A549 (cell line): ENCODE results near the gene RPL18. TPM values are rescaled to one million over a fixed set of nuclear protein-coding genes. Genes with fewer than 3 reads are reported as not detected.

Experiments used
- ATAC-seq, 2 experiments: fragments of 200-7000 bp in 1 of 2; fragments of >200 bp in 1 of 2; cut with Nextera tagmentation in 1 of 2; cut with Tn5 transposase in 1 of 2; 3 replicates each; pipeline versions ENCODE4 v1.8.0 to v1.9.1; 2018 to 2020; ENCODE audit warnings: mild to moderate bottlenecking in 1 of 2, moderate library complexity in 1 of 2
- CTCF ChIA-PET: fragments of 300-600 bp; sonication (Branson Sonifier 250); formaldehyde crosslinking; extraction: SDS; loops from one replicate; lab custom pipeline; 2021; ENCODE audit warnings: antibody characterized with exemption, inconsistent platforms; lab: Yijun Ruan, JAX
- POLR2A ChIA-PET: fragments of 350-600 bp; formaldehyde crosslinking; extraction: SDS; loops from one replicate; lab custom pipeline; 2021; ENCODE audit warnings: antibody characterized with exemption, inconsistent platforms; lab: Yijun Ruan, JAX
- DNase-seq, 2 experiments: peaks; one replicate each; pipeline versions ENCODE4 v3.0.0 to v3.0.0-alpha.2; 2011 to 2016; ENCODE audit warnings: low read depth in 1 of 2, low spot score in 1 of 2
- FAIRE-seq: peaks from 2 replicates; lab custom pipeline; 2011; peaks lifted over from hg19 to GRCh38; lab: Jason Lieb, UNC
- H3K27ac ChIP-seq, 2 experiments: fragments of >200 bp; sonication (Bioruptor Twin); formaldehyde crosslinking; 3 replicates each; pipeline ENCODE4 v1.5.1; 2016 to 2017
- H3K4me1 ChIP-seq: fragments of >200 bp; sonication (Bioruptor Twin); formaldehyde crosslinking; 3 replicates; pipeline ENCODE4 v1.6.1; 2016
- H3K4me2 ChIP-seq: fragments of >200 bp; sonication (Bioruptor Twin); formaldehyde crosslinking; 3 replicates; pipeline ENCODE4 v1.6.1; 2016
- H3K4me3 ChIP-seq: fragments of >200 bp; sonication (Bioruptor Twin); formaldehyde crosslinking; 3 replicates; pipeline ENCODE4 v1.5.1; 2016
- H3K9me3 ChIP-seq: fragments of >200 bp; sonication (Bioruptor Twin); formaldehyde crosslinking; 3 replicates; pipeline ENCODE4 v1.6.1; 2016
- BHLHE40 ChIP-seq: IDR thresholded peaks from 2 replicates; pipeline ENCODE4 v1.6.1; 2012; ENCODE audit warnings: low read depth, low read length, inconsistent platforms
- EP300 ChIP-seq, 2 experiments: fragments of >200 bp; sonication (Bioruptor Twin); formaldehyde crosslinking; IDR thresholded peaks; 2 replicates in 1 of 2; 3 replicates in 1 of 2; pipeline ENCODE4 v1.6.1; 2016 to 2017
- HEYL ChIP-seq: fragments of 250-450 bp; sonication (Bioruptor Pico); IDR thresholded peaks from 2 replicates; pipeline ENCODE4 v1.8.0; 2021; ENCODE audit warnings: mild to moderate bottlenecking, moderate library complexity
- HOXA7 ChIP-seq: fragments of 250-450 bp; sonication (Bioruptor Pico); IDR thresholded peaks from 2 replicates; pipeline ENCODE4 v1.5.0; 2020; ENCODE audit warnings: mild to moderate bottlenecking, moderate library complexity
- MAFK ChIP-seq: fragments of 450-650 bp; IDR thresholded peaks from 2 replicates; pipeline ENCODE4 v1.6.1; 2014; ENCODE audit not compliant: partially characterized antibody
- NFE2L2 ChIP-seq: fragments of 150-350 bp; conservative IDR thresholded peaks from 2 replicates; pipeline ENCODE4 v1.6.1; 2014; ENCODE audit warnings: low read length
- PHF8 ChIP-seq: fragments of 200-600 bp; sonication (generic); IDR thresholded peaks from 2 replicates; pipeline ENCODE4 v1.6.1; 2016; ENCODE audit warnings: low read depth, mild to moderate bottlenecking, antibody characterized with exemption, moderate library complexity, borderline replicate concordance
- POLR2A ChIP-seq: IDR thresholded peaks from 2 replicates; pipeline ENCODE4 v1.6.1; 2012; ENCODE audit warnings: mild to moderate bottlenecking, low read length
- POLR2AphosphoS2 ChIP-seq: conservative IDR thresholded peaks from 2 replicates; pipeline ENCODE4 v1.6.1; 2012; ENCODE audit warnings: low read length, improper control_type of control experiment, inconsistent platforms
- SREBF2 ChIP-seq: fragments of 450-650 bp; IDR thresholded peaks from 2 replicates; pipeline ENCODE4 v1.6.1; 2014; ENCODE audit warnings: mild to moderate bottlenecking, moderate library complexity
- ZFP36 ChIP-seq: fragments of 450-650 bp; IDR thresholded peaks from 2 replicates; pipeline ENCODE4 v1.6.1; 2014; ENCODE audit warnings: borderline replicate concordance; ENCODE audit not compliant: partially characterized antibody
- WGBS: methylation state at CpG from one replicate; pipeline ENCODE4 v1.1.6; 2017; ENCODE audit errors: missing lambda C conversion rate; 5-methylcytosine and 5-hydroxymethylcytosine counted together
- polyA plus RNA-seq, 4 experiments: library from polyadenylated mRNA; depleted of rRNA in 3 of 4; stranded (reverse); fragments of >200 nt; fragmentation: RNase III in 1 of 4; extraction: RNeasy Plus Mini Kit Qiagen cat#74134 plus additional on column Dnase treatment in 1 of 4; gene quantifications; 2 replicates in 3 of 4; 3 replicates in 1 of 4; pipeline ENCODE4 v1.2.3, GENCODE V29; 2011 to 2017
- TF ChIP-seq, protein P1 (sequence below): fragments of 200-600 bp; sonication (generic); IDR thresholded peaks from 2 replicates; pipeline ENCODE4 v1.6.1; 2016; ENCODE audit warnings: antibody characterized with exemption, mild to moderate bottlenecking, moderate library complexity
- TF ChIP-seq, protein P2 (sequence below): fragments of 450-650 bp; IDR thresholded peaks from 2 replicates; pipeline ENCODE4 v1.6.1; 2014; ENCODE audit warnings: antibody characterized with exemption
- TF ChIP-seq, protein P3 (sequence below): fragments of >200 bp; sonication (Bioruptor Twin); formaldehyde crosslinking; IDR thresholded peaks from 3 replicates; pipeline ENCODE4 v1.6.1; 2016
- TF ChIP-seq, protein P4 (sequence below): fragments of 250-450 bp; sonication (Bioruptor Pico); IDR thresholded peaks from 2 replicates; pipeline ENCODE4 v1.5.0; 2020; ENCODE audit warnings: low read depth, mild to moderate bottlenecking, moderate library complexity

Gene RPL18
- polyA plus RNA-seq, 2 of the 4 experiments (the other 2 are of a cell fraction) = 1,780 to 2,696 TPM

DNA sequence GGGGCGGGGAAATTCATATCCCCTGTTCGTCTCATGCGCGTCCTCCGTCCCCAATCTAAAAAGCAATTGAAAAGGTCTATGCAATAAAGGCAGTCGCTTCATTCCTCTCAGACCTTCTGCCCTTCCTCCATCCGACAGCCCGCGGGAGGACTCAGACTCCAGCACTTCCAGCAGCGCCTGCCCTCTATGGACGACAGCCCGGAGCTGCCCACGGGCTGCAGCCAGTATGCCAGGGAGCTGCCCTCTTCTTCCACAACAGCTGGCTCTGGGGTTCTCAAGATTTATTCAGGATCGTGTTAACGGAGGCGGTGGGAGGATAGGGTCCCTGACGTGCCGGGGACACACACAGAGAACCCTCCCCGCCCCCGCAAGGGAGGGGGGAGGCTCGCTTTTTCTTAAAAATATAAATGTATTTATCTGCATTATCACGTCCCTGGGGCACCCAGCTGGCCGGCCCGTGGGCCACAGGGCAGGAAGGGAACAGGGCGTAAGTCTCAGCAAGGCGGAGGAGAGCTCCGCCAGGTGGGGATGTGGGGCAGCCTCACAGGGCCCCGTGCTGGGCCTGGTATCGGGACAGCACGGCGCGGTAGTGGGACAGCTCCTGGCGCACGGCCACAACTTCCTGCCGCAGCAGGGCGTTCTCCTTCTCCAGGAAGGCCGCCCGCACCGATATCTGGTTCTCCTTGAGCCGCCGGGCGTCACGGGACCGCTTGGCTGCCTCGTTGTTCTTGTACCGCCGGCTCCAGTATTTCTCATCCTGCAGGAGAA lies 11.5 kb upstream of the RPL18 start:
- TF ChIP-seq EP300 (IDR thresholded peaks at IDR 0.05) = no peak
- TF ChIP-seq POLR2A = 0 out of 2 replicates have a peak, but pooled peaks have one; percentile 11
- WGBS = 92% methylated on average over 47 of the region's 47 CpGs
- CTCF ChIA-PET = interaction anchor here (0.5 to 1.6 kb wide), 5 partner anchors 15 to 194 kb away, joined by 3 to 6 read pairs (median 4); partner anchors contain the start of gene CA11
- no peak for FAIRE-seq
- Histone ChIP-seq H3K4me1 (peaks cover 44% of the 10 kb centered on the region), H3K27ac (no peak overlapping the region), H3K4me3 (no peak overlapping the region), H3K4me2 (no peak overlapping the region), H3K9me3 (no peaks in the 10 kb centered on the region)
- DNase-seq = no peak
- no peak for ATAC-seq
- POLR2A ChIA-PET = interaction anchor here (2.7 kb wide), 1 partner anchor 11 kb away, joined by 19 read pairs; the partner anchor contains the start of genes RPL18 and SPHK2

DNA sequence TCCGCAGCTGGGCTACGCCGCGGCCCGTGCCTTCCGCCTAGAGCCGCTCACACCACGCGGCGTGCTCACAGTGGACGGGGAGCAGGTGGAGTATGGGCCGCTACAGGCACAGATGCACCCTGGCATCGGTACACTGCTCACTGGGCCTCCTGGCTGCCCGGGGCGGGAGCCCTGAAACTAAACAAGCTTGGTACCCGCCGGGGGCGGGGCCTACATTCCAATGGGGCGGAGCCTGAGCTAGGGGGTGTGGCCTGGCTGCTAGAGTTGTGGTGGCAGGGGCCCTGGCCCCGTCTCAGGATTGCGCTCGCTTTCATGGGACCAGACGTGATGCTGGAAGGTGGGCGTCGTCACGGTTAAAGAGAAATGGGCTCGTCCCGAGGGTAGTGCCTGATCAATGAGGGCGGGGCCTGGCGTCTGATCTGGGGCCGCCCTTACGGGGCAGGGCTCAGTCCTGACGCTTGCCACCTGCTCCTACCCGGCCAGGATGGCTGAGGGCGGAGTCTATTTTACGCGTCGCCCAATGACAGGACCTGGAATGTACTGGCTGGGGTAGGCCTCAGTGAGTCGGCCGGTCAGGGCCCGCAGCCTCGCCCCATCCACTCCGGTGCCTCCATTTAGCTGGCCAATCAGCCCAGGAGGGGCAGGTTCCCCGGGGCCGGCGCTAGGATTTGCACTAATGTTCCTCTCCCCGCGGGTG lies 10.8 kb upstream of the RPL18 start:
- ChIA-PET POLR2A (interaction anchor here (0.6 to 2.7 kb wide), 2 partner anchors 11 to 15 kb away, joined by 3 to 19 read pairs; partner anchors contain the start of genes FAM83E, RPL18 and SPHK2), CTCF (interaction anchor here (0.5 to 1.6 kb wide), 3 partner anchors 16 to 195 kb away, joined by 3 to 6 read pairs (median 3); partner anchors contain the start of gene CA11)
- 83% methylated on average over 45 of the region's 48 CpGs for WGBS
- H3K4me2 ChIP-seq = no peak overlapping the region
- TF ChIP-seq POLR2AphosphoS2 (no peak), HOXA7 (CRISPR knock-in tag) (peak; percentile 44; the same call in 1 of the 2 replicates), BHLHE40 (no peak), NFE2L2 (no peak), SREBF2 (no peak)
- TF ChIP-seq, protein P1, sequence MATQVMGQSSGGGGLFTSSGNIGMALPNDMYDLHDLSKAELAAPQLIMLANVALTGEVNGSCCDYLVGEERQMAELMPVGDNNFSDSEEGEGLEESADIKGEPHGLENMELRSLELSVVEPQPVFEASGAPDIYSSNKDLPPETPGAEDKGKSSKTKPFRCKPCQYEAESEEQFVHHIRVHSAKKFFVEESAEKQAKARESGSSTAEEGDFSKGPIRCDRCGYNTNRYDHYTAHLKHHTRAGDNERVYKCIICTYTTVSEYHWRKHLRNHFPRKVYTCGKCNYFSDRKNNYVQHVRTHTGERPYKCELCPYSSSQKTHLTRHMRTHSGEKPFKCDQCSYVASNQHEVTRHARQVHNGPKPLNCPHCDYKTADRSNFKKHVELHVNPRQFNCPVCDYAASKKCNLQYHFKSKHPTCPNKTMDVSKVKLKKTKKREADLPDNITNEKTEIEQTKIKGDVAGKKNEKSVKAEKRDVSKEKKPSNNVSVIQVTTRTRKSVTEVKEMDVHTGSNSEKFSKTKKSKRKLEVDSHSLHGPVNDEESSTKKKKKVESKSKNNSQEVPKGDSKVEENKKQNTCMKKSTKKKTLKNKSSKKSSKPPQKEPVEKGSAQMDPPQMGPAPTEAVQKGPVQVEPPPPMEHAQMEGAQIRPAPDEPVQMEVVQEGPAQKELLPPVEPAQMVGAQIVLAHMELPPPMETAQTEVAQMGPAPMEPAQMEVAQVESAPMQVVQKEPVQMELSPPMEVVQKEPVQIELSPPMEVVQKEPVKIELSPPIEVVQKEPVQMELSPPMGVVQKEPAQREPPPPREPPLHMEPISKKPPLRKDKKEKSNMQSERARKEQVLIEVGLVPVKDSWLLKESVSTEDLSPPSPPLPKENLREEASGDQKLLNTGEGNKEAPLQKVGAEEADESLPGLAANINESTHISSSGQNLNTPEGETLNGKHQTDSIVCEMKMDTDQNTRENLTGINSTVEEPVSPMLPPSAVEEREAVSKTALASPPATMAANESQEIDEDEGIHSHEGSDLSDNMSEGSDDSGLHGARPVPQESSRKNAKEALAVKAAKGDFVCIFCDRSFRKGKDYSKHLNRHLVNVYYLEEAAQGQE = no peak
- H3K27ac ChIP-seq = no peak overlapping the region
- ATAC-seq (0 out of 6 replicates have a peak, but pooled peaks of 1 of the 2 experiments have one; percentile 0), DNase-seq (no peak), FAIRE-seq (no peak)
- H3K9me3 ChIP-seq = no peaks in the 10 kb centered on the region
- peaks cover 40% of the 10 kb centered on the region for H3K4me1 ChIP-seq
- H3K4me3 ChIP-seq = no peak overlapping the region

DNA sequence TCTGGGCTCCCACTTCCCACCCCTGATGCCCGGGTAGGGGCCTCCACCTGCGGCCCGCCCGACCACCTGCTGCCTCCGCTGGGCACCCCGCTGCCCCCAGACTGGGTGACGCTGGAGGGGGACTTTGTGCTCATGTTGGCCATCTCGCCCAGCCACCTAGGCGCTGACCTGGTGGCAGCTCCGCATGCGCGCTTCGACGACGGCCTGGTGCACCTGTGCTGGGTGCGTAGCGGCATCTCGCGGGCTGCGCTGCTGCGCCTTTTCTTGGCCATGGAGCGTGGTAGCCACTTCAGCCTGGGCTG lies 10.3 kb upstream of the RPL18 start:
- WGBS = 98% methylated on average over 17 of the region's 22 CpGs
- Histone ChIP-seq H3K27ac (no peak overlapping the region), H3K4me3 (no peak overlapping the region), H3K4me2 (no peak overlapping the region), H3K4me1 (peaks cover 41% of the 10 kb centered on the region), H3K9me3 (no peaks in the 10 kb centered on the region)
- ChIA-PET POLR2A (interaction anchor here (2.6 kb wide), 1 partner anchor 10 kb away, joined by 22 read pairs; the partner anchor contains the start of genes RPL18 and SPHK2), CTCF (interaction anchor here (1.5 to 2.7 kb wide), 2 partner anchors 11 to 139 kb away, joined by 3 to 8 read pairs; partner anchors contain the start of genes RPL18 and SPHK2)
- DNase-seq (no peak), FAIRE-seq (no peak), ATAC-seq (no peak)
- TF ChIP-seq, protein P2, sequence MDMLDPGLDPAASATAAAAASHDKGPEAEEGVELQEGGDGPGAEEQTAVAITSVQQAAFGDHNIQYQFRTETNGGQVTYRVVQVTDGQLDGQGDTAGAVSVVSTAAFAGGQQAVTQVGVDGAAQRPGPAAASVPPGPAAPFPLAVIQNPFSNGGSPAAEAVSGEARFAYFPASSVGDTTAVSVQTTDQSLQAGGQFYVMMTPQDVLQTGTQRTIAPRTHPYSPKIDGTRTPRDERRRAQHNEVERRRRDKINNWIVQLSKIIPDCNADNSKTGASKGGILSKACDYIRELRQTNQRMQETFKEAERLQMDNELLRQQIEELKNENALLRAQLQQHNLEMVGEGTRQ = no peak
- TF ChIP-seq, protein P3, sequence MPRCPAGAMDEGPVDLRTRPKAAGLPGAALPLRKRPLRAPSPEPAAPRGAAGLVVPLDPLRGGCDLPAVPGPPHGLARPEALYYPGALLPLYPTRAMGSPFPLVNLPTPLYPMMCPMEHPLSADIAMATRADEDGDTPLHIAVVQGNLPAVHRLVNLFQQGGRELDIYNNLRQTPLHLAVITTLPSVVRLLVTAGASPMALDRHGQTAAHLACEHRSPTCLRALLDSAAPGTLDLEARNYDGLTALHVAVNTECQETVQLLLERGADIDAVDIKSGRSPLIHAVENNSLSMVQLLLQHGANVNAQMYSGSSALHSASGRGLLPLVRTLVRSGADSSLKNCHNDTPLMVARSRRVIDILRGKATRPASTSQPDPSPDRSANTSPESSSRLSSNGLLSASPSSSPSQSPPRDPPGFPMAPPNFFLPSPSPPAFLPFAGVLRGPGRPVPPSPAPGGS = no peak
- TF ChIP-seq MAFK (no peak), HEYL (no peak), ZFP36 (no peak), PHF8 (no peak)
- TF ChIP-seq, protein P4, sequence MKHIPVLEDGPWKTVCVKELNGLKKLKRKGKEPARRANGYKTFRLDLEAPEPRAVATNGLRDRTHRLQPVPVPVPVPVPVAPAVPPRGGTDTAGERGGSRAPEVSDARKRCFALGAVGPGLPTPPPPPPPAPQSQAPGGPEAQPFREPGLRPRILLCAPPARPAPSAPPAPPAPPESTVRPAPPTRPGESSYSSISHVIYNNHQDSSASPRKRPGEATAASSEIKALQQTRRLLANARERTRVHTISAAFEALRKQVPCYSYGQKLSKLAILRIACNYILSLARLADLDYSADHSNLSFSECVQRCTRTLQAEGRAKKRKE = no peak
